Measurements from ENCODE around the gene STRN3.
"Not testable (repeated sequence)": the region's sequence is repeated elsewhere in the genome, so short reads cannot be mapped to it uniquely, and the experiment has no call there.

The STRN3 gene

GRCh38 chr14:31026077-31026449 is at the start of gene STRN3:
TSS of gene STRN3 (minus strand) at chr14:31026379. CDS start at chr14:31026185, 194 bp downstream.
- DNase-seq, result no peak

DNA sequence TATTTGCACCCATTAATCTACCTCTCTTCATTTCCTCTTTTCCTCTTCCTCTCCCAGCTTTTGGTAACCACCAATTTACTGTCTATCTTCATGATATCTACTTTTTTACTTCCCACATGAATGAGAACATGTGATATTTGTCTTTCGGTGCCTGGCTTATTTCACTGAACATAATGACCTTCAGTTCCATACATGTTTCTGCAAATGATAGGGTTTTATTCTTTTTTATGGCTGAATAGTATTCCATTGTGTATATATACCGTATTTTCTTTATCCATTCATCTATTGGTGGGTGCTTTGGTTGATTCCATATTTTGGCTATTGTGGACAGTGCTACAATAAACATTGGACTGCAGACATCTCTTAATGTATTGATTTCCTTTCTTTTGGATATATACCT is 49.0 kb upstream of the STRN3 start:
- DNase-seq, result no peak

- no peak for DNase-seq
These were observed 45.0 kb upstream of the STRN3 start for GRCh38 chr14:31071151-31071550.

DNA sequence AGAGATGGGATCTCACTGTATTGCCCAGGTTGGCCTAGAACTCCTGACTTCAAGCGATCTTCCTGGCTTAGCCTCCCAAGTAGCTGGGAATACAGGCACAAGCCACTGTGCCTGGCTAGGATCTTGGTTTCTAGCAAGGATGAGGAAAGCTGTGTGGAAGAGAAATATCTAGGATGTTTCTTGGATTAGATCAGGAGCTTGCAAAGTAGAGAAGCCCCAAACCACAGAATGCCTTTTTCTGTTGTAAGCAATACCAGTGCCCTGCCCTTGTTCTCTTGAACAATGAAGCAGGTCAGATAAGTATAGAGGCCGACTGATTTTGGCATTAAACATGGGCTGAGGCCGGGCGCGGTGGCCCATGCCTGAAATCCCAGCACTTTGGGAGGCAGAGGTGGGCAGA is 44.3 kb upstream of the STRN3 start:
- peak; percentile 91 for DNase-seq

DNA sequence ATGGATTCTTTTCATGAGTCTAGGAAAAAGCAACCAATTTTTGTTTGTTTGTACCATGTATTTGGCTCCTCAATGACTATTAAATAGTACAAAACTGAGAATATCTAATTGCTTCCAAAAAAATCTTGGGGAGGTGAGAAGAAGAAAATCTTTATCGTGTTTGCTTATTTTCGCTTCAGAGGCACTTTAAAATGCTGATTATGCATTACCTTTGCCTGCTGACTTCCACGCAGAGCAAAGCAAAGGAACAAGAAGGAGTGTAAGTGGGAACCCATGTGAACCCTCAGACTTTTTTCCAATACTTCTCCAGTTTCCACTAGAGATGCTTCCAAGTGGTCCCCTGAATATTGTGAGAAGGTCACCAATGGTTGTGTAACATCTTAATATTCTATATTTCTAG is 43.2 kb upstream of the STRN3 start:
- DNase-seq, result no peak

DNA sequence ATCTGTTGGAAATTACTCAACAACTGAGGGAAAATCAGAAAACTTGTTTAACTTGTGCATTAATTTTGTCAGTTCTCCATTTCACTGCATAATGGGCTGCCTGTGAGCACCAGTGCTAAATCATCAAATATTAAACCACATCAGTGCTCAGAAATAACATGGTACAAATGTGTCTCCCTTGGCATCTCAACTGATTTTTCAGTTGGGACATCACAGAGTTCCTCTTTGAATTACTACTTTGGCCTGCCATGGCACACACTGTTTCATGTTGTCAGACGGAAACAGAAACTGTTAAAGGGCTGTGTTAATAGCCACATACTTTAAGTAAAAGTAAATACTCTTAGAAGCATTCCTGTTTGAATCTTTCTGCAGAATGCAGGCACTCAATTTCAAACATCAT is 42.1 kb upstream of the STRN3 start:
- no peak for DNase-seq

- not testable (repeated sequence) for DNase-seq
These were observed 36.7 kb upstream of the STRN3 start for GRCh38 chr14:31062908-31063307.

GRCh38 chr14:31060253-31060875 is 34.2 kb upstream of the STRN3 start:
- no peak for DNase-seq

- peak; percentile 68 for DNase-seq
These were observed 33.2 kb upstream of the STRN3 start for GRCh38 chr14:31059152-31059924.

DNA sequence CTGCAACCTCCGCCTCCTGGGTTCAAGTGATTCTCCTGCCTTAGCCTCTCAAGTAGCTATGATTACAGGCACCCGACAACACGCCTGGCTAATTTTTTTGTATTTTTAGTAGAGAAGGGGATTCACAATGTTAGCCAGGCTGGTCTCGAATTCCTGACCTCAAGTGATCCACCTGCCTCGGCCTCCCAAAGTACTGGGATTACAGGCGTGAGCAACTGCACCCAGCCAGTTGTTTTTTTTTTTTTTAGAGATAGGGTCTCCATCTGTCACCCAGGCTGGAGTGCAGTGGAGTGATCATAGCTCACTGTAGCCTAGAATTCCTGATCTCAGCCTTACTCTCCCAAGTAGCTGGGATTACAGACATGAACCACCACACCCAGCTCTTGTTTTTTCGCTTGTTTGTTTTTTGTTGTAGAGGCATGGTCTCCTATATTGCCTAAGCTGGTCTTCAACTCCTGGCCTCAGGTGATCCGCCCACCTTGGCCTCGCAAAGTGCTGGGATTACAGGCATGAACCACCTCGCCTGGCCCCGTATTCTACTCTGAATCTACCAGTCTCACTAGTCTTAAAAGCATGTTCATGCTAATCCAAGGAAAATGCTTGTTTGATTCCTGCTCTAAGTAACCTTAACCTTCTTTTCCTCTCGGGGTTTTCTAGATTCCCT is 31.7 kb upstream of the STRN3 start:
- no peak for DNase-seq

DNA sequence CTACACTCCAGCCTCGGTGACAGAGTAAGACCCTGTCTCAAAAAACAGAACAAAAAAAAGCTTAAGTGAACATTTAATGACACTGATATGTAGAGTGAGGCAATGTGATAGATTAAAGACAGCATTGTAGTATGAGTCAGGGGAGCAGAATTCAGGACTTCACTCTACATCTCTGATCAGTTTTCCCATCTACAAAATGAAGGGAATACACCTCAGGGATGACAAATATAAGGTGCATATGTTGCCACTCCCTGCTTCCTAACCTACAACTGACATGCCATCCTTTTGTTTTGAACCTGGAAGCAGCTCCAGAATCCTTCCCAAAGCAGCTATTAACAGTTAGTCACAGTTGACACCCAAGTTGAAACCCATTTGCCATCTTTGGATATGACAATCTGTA is 30.9 kb upstream of the STRN3 start:
- DNase-seq, result no peak

- peak; percentile 11 for DNase-seq
These were observed 26.9 kb upstream of the STRN3 start for GRCh38 chr14:31052905-31053586.

GRCh38 chr14:31051511-31051910 is 25.3 kb upstream of the STRN3 start:
- DNase-seq, result no peak

DNA sequence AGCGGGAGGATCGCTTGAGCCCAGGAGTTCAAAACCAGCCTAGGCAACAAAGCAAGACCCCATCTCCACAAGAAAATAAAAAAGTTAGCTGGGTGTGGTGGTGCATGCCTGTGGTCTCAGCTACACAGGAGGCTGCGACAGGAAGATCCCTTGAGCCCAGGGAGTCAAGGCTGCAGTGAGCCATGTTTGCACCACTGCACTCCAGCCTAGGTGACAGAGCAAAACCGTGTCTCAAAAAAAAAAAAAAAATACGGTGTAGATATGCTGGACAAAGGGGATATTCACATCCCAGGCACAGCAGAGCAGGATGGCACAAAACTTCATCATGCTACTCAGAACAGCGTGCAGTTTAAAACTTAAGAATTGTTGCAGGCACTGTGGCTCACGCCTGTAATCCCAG is 24.8 kb upstream of the STRN3 start:
- no peak for DNase-seq

- DNase-seq, result no peak
These were observed 21.3 kb upstream of the STRN3 start for GRCh38 chr14:31047503-31047902.

- no peak for DNase-seq
These were observed 19.4 kb upstream of the STRN3 start for GRCh38 chr14:31045501-31046080.

DNA sequence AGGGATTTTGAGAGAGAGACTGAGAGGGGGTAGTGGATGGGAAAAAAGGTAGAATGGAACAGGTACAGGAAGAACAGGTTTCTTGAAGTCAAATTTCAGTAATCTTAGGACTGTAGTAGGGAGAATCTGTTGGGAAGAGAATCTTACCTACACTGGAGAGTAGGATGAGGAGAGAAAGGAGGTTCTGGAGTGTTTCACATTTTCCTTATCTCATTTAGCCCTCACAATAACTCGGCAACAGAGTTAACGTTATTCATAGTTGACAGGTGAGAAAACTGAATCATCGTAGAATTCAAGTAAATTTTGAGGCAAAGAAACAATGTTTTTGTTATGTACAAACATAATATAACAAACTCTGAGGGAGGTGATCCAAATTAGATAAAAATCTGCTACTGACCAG is 17.2 kb upstream of the STRN3 start:
- no peak for DNase-seq

DNA sequence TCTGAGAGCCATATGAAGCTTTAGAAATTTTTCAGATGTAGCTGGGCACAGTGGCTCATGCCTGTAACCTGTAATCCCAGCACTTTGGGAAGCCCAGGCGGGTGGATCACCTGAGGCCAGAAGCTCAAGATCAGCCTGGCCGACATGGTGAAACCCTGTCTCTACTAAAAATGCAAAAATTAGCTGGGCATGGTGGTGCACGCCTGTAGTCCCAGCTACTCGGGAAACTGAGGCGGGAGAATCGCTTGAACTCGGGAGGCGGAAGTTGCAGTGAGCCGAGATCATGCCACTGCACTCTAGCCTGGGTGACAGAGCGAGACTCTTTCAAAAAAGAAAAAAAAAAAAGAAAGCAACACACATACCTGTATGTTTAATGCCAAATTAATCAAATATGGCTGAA is 16.7 kb upstream of the STRN3 start:
- DNase-seq, result not testable (repeated sequence)

- DNase-seq, result no peak
These were observed 16.1 kb upstream of the STRN3 start for GRCh38 chr14:31042300-31042699.

GRCh38 chr14:31038521-31039166 is 12.5 kb upstream of the STRN3 start:
- DNase-seq, result no peak

GRCh38 chr14:31037709-31038221 is 11.6 kb upstream of the STRN3 start:
- DNase-seq, result no peak

GRCh38 chr14:31036552-31036951 is 10.4 kb upstream of the STRN3 start:
- DNase-seq, result no peak
